Prostate gland (tissue), 2 donors: ENCODE results near the gene TASP1.

Experiments
- POLR2A ChIP-seq: fragments of 450-650 bp; IDR thresholded peaks from one replicate; pipeline ENCODE4 v1.6.1; 2016; ENCODE audit warnings: antibody characterized with exemption, mild to moderate bottlenecking
- POLR2AphosphoS5 ChIP-seq: sonication (generic); formaldehyde crosslinking; IDR thresholded peaks from one replicate; pipeline ENCODE4 v1.6.1; 2017; ENCODE audit warnings: antibody characterized with exemption
- TF ChIP-seq, protein P1 (sequence below), 4 experiments: fragments of 200-600 bp in 2 of 4; fragments of 450-650 bp in 2 of 4; sonication (generic) in 2 of 4; IDR thresholded peaks; 1 replicate in 3 of 4; 2 replicates in 1 of 4; pipeline ENCODE4 v1.5.1; 2016 to 2019; ENCODE audit warnings: antibody characterized with exemption in 4 of 4, mild to moderate bottlenecking in 2 of 4, moderate library complexity in 2 of 4

DNA sequence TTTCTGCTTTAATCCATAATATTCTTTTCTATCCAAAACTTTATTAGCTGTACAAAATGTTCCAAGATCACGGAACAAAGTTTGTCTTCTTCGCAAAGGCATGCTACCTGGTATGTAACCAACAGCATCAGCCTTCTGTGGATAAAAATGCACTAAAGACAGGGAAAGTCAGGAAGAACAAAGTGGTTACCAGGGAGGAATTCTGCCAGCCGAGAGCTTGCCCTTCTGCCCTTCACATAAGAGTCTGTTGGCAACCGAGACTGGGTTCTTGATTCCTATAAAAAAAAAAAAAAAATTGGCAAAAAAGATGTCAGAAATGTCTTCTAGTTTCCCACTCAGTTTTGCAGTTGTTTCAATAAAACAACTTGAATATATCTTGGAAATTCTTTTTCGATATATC lies 58.0 kb downstream of the TASP1 start:
- TF ChIP-seq, protein P1, sequence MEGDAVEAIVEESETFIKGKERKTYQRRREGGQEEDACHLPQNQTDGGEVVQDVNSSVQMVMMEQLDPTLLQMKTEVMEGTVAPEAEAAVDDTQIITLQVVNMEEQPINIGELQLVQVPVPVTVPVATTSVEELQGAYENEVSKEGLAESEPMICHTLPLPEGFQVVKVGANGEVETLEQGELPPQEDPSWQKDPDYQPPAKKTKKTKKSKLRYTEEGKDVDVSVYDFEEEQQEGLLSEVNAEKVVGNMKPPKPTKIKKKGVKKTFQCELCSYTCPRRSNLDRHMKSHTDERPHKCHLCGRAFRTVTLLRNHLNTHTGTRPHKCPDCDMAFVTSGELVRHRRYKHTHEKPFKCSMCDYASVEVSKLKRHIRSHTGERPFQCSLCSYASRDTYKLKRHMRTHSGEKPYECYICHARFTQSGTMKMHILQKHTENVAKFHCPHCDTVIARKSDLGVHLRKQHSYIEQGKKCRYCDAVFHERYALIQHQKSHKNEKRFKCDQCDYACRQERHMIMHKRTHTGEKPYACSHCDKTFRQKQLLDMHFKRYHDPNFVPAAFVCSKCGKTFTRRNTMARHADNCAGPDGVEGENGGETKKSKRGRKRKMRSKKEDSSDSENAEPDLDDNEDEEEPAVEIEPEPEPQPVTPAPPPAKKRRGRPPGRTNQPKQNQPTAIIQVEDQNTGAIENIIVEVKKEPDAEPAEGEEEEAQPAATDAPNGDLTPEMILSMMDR (IDR thresholded peaks at IDR 0.05): no peak
- no peak for TF ChIP-seq POLR2AphosphoS5
- no peak for TF ChIP-seq POLR2A
